Mesenchymal stem cell (in vitro differentiated cells and primary cell): ENCODE results near the gene PTK6.

ENCODE experiments used
- DNase-seq: peaks from one replicate; pipeline ENCODE4 v3.0.0-alpha.2; 2013
- H2AFZ ChIP-seq: one replicate; pipeline ENCODE4 v1.6.1; 2013; ENCODE audit warnings: low read depth, mild to moderate bottlenecking, control low read depth, inconsistent platforms, low read length, moderate library complexity
- H2AK5ac ChIP-seq: 2 replicates; pipeline ENCODE4 v1.6.1; 2013; ENCODE audit warnings: low read length, moderate library complexity, mild to moderate bottlenecking, inconsistent platforms; ENCODE audit not compliant: severe bottlenecking
- H2BK120ac ChIP-seq: one replicate; pipeline ENCODE4 v1.6.1; 2013; ENCODE audit warnings: low read depth, mild to moderate bottlenecking, inconsistent platforms, low read length, moderate library complexity
- H2BK12ac ChIP-seq, 2 experiments: one replicate each; pipeline ENCODE4 v1.6.1; 2013; ENCODE audit warnings: inconsistent platforms in 2 of 2, low read length in 2 of 2, mild to moderate bottlenecking in 2 of 2, moderate library complexity in 2 of 2, control low read depth in 1 of 2
- H2BK15ac ChIP-seq: one replicate; pipeline ENCODE4 v1.6.1; 2013; ENCODE audit warnings: mild to moderate bottlenecking, low read depth, inconsistent platforms; ENCODE audit not compliant: poor library complexity, severe bottlenecking
- H2BK5ac ChIP-seq: 2 replicates; pipeline ENCODE4 v1.6.1; 2013; ENCODE audit warnings: low read depth, mild to moderate bottlenecking, low read length, control low read depth, inconsistent platforms; ENCODE audit not compliant: poor library complexity, severe bottlenecking
- H3K14ac ChIP-seq, 2 experiments: one replicate each; pipeline ENCODE4 v1.6.1; 2013; ENCODE audit warnings: inconsistent platforms in 2 of 2, low read length in 2 of 2, control low read depth in 1 of 2, mild to moderate bottlenecking in 1 of 2, moderate library complexity in 1 of 2
- H3K18ac ChIP-seq, 2 experiments: one replicate each; pipeline ENCODE4 v1.6.1; 2013; ENCODE audit warnings: inconsistent platforms in 2 of 2, low read length in 2 of 2, control low read depth in 1 of 2, low read depth in 1 of 2, mild to moderate bottlenecking in 1 of 2
- H3K23ac ChIP-seq, 2 experiments: one replicate each; pipeline ENCODE4 v1.6.1; 2013; ENCODE audit warnings: inconsistent platforms in 2 of 2, low read length in 2 of 2, mild to moderate bottlenecking in 2 of 2, moderate library complexity in 2 of 2, control low read depth in 1 of 2
- H3K27ac ChIP-seq: 2 replicates; pipeline ENCODE4 v1.5.1; 2013; ENCODE audit warnings: mild to moderate bottlenecking, moderate library complexity, low read length, control low read depth, inconsistent platforms; ENCODE audit not compliant: poor library complexity, severe bottlenecking
- H3K27me3 ChIP-seq, 2 experiments: 2 replicates each; pipeline versions ENCODE4 v1.6.1 to v1.7.0; 2013; ENCODE audit warnings: low read length in 2 of 2, mild to moderate bottlenecking in 2 of 2, moderate library complexity in 2 of 2, control low read depth in 1 of 2, inconsistent platforms in 1 of 2; ENCODE audit not compliant: control insufficient read depth in 1 of 2, insufficient read depth in 1 of 2
- H3K36me3 ChIP-seq, 2 experiments: 2 replicates each; pipeline versions ENCODE4 v1.6.1 to v1.7.0; 2013; ENCODE audit warnings: low read length in 2 of 2, control low read depth in 1 of 2, inconsistent platforms in 1 of 2, low read depth in 1 of 2, mild to moderate bottlenecking in 1 of 2; ENCODE audit not compliant: insufficient read depth in 2 of 2, control insufficient read depth in 1 of 2
- H3K4ac ChIP-seq, 2 experiments: one replicate each; pipeline ENCODE4 v1.6.1; 2013; ENCODE audit warnings: inconsistent platforms in 2 of 2, low read length in 2 of 2, mild to moderate bottlenecking in 2 of 2, moderate library complexity in 2 of 2, control low read depth in 1 of 2, low read depth in 1 of 2
- H3K4me1 ChIP-seq: 2 replicates; pipeline ENCODE4 v1.6.1; 2013; ENCODE audit warnings: low read depth, low read length, control low read depth; ENCODE audit not compliant: control insufficient read depth, insufficient read depth
- H3K4me2 ChIP-seq: 2 replicates; pipeline ENCODE4 v1.6.1; 2013; ENCODE audit warnings: low read length, mild to moderate bottlenecking, inconsistent platforms; ENCODE audit not compliant: poor library complexity, severe bottlenecking
- H3K4me3 ChIP-seq, 2 experiments: 2 replicates each; pipeline versions ENCODE4 v1.5.1 to v1.7.0; 2013; ENCODE audit warnings: low read length in 2 of 2, mild to moderate bottlenecking in 2 of 2, control low read depth in 1 of 2, low read depth in 1 of 2; ENCODE audit not compliant: insufficient read depth in 1 of 2
- H3K79me1 ChIP-seq: replicated peaks from 2 replicates; pipeline ENCODE4 v1.6.1; 2013; ENCODE audit warnings: mild to moderate bottlenecking, control low read depth, low read length, inconsistent platforms; ENCODE audit not compliant: poor library complexity, severe bottlenecking
- H3K9ac ChIP-seq: 2 replicates; pipeline ENCODE4 v1.7.0; 2013; ENCODE audit warnings: mild to moderate bottlenecking, low read length, moderate library complexity
- H3K9me3 ChIP-seq: 2 replicates; pipeline ENCODE4 v1.7.0; 2013; ENCODE audit warnings: mild to moderate bottlenecking, low read length; ENCODE audit not compliant: control insufficient read depth
- H4K8ac ChIP-seq: one replicate; pipeline ENCODE4 v1.6.1; 2013; ENCODE audit warnings: inconsistent platforms, mild to moderate bottlenecking, low read length, moderate library complexity
- H4K91ac ChIP-seq: one replicate; pipeline ENCODE4 v1.6.1; 2013; ENCODE audit warnings: mild to moderate bottlenecking, low read length, inconsistent platforms
- WGBS: methylation state at CpG from one replicate; pipeline ENCODE4 v1.1.7; 2013; ENCODE audit warnings: mixed read lengths; 5-methylcytosine and 5-hydroxymethylcytosine counted together

PTK6 gene

GRCh38 chr20:63549019-63549418 lies 11.8 kb upstream of the PTK6 start:
- no peak for DNase-seq
- no peaks in the 10 kb centered on the region for H3K9me3 ChIP-seq
- H4K8ac ChIP-seq = no peak overlapping the region
- no peak overlapping the region for H3K4ac ChIP-seq
- no peak overlapping the region for H2AFZ ChIP-seq
- H3K79me1 ChIP-seq = no peaks in the 10 kb centered on the region
- no peak overlapping the region for H3K4me3 ChIP-seq
- no peak overlapping the region for H2BK15ac ChIP-seq
- no peak overlapping the region for H3K14ac ChIP-seq
- no peak overlapping the region for H3K27ac ChIP-seq
- no peak overlapping the region for H2BK5ac ChIP-seq
- H2AK5ac ChIP-seq = no peak overlapping the region
- H3K4me2 ChIP-seq = no peak overlapping the region
- no peak overlapping the region for H2BK12ac ChIP-seq
- no peak overlapping the region for H3K9ac ChIP-seq
- peaks cover 11 to 69% of the 10 kb centered on the region in 2 experiments for H3K27me3 ChIP-seq
- WGBS = 100% methylated on average over 1 of the region's 25 CpGs
- no peak overlapping the region for H3K18ac ChIP-seq
- no peak overlapping the region for H3K23ac ChIP-seq
- no peaks in the 10 kb centered on the region for H3K36me3 ChIP-seq
- H3K4me1 ChIP-seq = peaks cover 27% of the 10 kb centered on the region
- no peak overlapping the region for H4K91ac ChIP-seq
- H2BK120ac ChIP-seq = no peak overlapping the region

- Histone ChIP-seq H3K79me1 (no peaks in the 10 kb centered on the region), H2AFZ (no peak overlapping the region), H3K9ac (no peak overlapping the region), H2BK120ac (no peak overlapping the region), H2AK5ac (no peak overlapping the region), H3K4me2 (no peak overlapping the region), H3K23ac (no peak overlapping the region), H3K4me1 (peaks cover 23% of the 10 kb centered on the region), H2BK12ac (no peak overlapping the region), H3K4ac (no peak overlapping the region), H3K36me3 (no peaks in the 10 kb centered on the region), H4K8ac (no peak overlapping the region), H3K4me3 (no peak overlapping the region), H4K91ac (no peak overlapping the region), H3K27me3 (peaks cover 11 to 73% of the 10 kb centered on the region in 2 experiments), H3K9me3 (no peaks in the 10 kb centered on the region), H2BK5ac (no peak overlapping the region), H3K14ac (no peak overlapping the region), H3K27ac (no peak overlapping the region), H3K18ac (no peak overlapping the region), H2BK15ac (no peak overlapping the region)
- WGBS = 65% methylated on average over 11 of the region's 11 CpGs
- DNase-seq = no peak
These were observed 11.4 kb upstream of the PTK6 start for GRCh38 chr20:63548542-63548941.

- Histone ChIP-seq H3K9ac (no peak within 1 kb of the TSS), H2BK120ac (no peak within 1 kb of the TSS), H2BK15ac (no peak within 1 kb of the TSS), H3K18ac (no peak within 1 kb of the TSS), H3K4ac (no peak within 1 kb of the TSS), H3K9me3 (no peaks in the 10 kb centered on the region), H2BK5ac (no peak within 1 kb of the TSS), H3K14ac (no peak within 1 kb of the TSS), H3K36me3 (no peaks in the 10 kb centered on the region), H3K4me2 (no peak within 1 kb of the TSS), H3K79me1 (no peaks in the 10 kb centered on the region), H3K27me3 (peaks cover 11 to 76% of the 10 kb centered on the region in 2 experiments), H3K4me1 (peaks cover 17% of the 10 kb centered on the region), H3K4me3 (no peak within 1 kb of the TSS), H3K27ac (no peak within 1 kb of the TSS), H2AFZ (no peak within 1 kb of the TSS), H3K23ac (no peak within 1 kb of the TSS), H2AK5ac (no peak within 1 kb of the TSS), H4K91ac (no peak within 1 kb of the TSS), H2BK12ac (no peak within 1 kb of the TSS), H4K8ac (no peak within 1 kb of the TSS)
- 60% methylated on average over 31 of the region's 35 CpGs for WGBS
- DNase-seq = no peak
These were observed 10.7 kb upstream of the PTK6 start, which contains the start of gene SRMS for GRCh38 chr20:63547725-63548480. Gene SRMS, minus strand, starts transcription at chr20:63547749. Its CDS starts 286 bp downstream, at chr20:63547463.

GRCh38 chr20:63546956-63547724 lies 10.0 kb upstream of the PTK6 start:
- no peak overlapping the region for H3K14ac ChIP-seq
- H2BK120ac ChIP-seq = no peak overlapping the region
- H2BK5ac ChIP-seq = no peak overlapping the region
- H3K18ac ChIP-seq = no peak overlapping the region
- H3K9ac ChIP-seq = no peak overlapping the region
- no peak overlapping the region for H4K91ac ChIP-seq
- no peak overlapping the region for H2BK12ac ChIP-seq
- H4K8ac ChIP-seq = no peak overlapping the region
- no peak overlapping the region for H3K23ac ChIP-seq
- no peak overlapping the region for H3K4me2 ChIP-seq
- H3K4me3 ChIP-seq = no peak overlapping the region
- no peak overlapping the region for H2BK15ac ChIP-seq
- H3K27me3 ChIP-seq = peaks cover 11 to 81% of the 10 kb centered on the region in 2 experiments
- no peak overlapping the region for H3K27ac ChIP-seq
- H3K79me1 ChIP-seq = no peaks in the 10 kb centered on the region
- no peaks in the 10 kb centered on the region for H3K9me3 ChIP-seq
- no peak overlapping the region for H2AK5ac ChIP-seq
- WGBS = 72% methylated on average over 58 of the region's 58 CpGs
- H3K4ac ChIP-seq = no peak overlapping the region
- DNase-seq = no peak
- peaks cover 15% of the 10 kb centered on the region for H3K4me1 ChIP-seq
- H3K36me3 ChIP-seq = no peaks in the 10 kb centered on the region
- H2AFZ ChIP-seq = no peak overlapping the region
